ENCODE results near the gene NFU1.

NFU1 gene

DNA sequence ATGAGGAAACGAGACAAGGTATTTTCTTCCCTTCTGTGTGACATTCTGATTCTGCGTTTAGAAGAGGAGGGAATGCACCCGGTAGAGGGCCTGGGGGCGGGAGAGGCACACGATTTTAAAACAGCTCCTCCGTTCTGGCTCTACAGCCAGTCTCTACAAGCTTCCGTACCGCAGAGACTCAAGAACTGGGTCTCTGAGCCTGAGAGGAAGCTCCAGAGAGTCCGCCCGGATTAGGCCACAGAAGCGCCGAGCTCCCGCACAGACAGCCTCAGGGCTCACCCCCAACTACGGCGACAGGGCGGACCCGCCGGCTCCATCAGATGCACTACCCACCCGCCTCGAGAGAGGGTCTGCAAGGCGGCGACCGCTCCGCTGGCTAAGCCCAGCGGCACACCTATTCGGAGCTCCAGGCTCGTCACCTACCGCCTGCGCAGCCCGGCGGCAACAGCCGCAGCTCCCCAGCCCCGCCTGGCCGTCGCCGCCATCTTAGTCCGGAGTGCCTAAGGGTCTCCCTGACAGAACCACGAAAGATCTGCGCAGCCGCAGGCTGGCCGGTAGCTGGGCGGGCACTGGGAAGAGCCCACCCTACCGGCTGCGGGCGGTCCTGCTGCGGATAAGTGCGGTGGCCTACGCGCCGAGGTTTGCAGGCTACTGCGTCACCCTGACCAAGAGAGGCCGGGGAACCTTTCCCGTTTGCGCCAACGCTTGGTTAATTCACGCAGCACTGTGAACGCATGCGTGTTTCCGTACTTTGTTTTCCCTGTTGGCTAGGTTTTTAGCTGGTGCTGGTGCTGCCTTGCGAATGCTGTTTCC is at the start of gene NFU1:
Gene NFU1, minus strand, starts transcription at position 498 of the 813 bp plus-strand sequence. Its CDS starts 13 bp downstream, at position 485.
- DNase-seq: peak; percentile 71

DNA sequence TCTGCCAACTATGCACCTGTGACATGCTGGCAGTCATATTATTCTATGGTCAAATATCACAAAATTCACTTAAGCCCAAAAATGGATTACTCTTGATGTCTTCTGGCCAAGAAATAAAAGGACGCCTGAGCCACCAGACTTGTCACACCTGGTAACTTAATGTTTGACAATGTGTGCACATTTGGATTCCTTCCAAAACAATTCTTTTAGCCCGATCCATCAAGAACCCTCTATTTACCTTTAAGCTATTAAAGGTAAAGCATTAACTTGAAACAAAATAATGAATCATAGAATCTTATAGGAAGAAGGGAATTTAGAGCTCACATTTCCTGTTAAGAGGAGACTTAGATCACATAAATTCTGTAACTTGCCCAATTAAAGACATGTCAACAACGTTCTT is 46.5 kb upstream of the NFU1 start:
- DNase-seq: no peak

DNA sequence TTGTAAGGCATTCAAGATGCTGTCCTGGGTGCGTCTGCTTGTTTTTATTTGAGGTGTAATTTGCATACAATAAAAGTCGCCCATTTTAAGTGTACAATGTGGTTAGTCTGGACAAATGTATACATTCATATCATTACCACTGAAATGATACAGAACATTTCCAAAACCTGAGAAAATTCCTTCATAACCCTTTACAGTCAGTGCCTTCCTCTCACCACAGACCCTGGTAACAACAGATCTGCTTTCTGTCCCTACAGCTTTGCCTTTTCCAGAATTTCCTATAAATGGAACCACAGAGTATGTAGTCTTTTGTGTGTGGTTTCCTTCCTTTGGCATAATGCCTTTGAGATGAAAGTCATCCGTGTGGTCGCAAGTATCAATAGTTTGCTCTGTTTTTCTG is 45.8 kb upstream of the NFU1 start:
- no peak for DNase-seq

DNA sequence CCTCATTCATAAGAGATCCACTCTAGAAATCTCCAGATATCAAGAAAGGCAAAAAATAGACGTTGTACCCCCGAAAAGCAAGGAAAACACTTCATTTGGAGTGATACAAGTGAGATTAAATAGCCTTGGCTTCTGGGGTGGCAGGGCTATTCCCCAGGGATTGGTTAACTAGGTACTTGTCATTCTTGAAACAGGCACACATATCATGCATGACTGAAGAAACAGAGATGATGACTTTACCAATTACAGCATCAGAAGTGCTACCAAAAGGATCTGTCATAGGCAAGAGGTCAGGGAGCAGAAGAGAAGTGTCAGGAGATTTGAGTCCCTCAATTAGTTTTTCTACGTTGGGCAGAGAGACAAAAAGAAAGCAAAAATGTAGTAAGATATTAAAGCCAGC is 45.2 kb upstream of the NFU1 start:
- no peak for DNase-seq

DNA sequence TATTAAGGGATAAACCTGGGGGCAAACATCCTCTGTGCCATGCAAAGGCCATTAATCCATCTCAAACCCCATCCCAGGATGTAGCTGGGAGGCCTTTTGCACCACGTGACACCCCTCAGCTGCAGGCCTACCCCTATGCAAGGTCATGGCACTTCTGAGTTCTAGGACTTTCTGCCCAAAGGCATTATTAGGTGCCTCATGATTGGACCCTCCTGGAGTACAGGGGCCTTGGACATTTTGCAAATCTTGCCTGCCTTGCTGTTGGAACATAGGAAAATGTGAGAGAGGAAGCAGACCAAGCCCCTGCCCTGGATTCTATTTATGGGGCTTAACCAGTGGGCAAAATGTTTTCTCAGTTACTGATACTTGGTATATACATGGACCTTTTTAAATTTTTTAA is 44.2 kb upstream of the NFU1 start:
- DNase-seq: no peak

DNA sequence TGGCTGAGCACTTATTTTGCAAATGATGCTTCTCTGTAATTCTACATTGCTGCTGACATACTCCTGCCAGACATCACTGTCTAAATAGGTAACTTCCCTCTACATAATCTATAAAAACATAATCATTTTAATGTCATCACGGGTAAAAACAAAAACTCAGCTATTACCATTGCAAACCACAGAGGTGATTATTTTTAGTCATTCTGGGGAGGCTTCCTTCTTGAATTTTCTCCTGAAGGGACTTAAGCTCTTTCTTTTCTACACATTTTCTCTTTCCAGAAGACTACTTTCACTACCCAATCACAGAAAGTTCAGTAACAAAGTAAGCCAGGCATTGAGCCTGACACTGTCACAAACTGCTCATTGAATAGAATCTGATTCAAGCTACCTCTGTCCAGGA is 40.4 kb upstream of the NFU1 start:
- no peak for DNase-seq

DNA sequence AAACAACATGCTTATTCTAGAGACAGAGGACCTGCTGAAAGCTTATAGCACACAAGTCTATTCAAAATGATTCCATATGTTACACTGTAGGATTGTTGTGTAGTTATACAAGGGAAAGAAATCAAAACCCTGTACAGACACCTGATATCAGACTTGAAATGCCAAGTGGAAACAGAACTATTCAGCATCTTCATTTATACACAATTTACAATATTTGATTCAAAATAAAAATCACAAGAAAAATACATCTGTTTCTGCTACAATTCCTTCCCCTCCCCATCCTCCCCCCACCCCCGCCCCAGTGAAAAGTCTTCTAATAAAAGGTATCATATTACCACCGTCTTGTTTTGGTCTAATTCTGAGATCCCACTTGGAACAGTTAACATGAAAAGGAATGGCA is 37.5 kb upstream of the NFU1 start:
- no peak for DNase-seq

DNA sequence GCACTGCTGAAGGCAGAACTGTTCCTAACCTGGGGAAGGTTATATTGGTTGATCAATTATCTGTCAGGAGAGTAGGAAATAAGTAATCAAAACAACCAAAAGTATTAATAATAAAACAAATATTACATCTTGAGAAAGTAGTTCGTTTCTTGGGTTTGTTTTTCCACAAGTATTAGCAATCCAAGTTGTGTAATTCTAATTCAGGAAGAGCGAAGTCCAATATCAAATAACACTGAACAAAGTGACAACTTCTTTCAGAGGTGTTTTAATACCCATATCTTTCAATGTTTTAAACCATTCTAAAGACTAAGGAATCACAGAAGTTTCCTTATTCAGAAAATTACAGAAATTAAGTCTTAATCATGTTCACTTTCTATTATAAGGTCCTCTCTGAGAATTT is 34.6 kb upstream of the NFU1 start:
- DNase-seq: no peak

DNA sequence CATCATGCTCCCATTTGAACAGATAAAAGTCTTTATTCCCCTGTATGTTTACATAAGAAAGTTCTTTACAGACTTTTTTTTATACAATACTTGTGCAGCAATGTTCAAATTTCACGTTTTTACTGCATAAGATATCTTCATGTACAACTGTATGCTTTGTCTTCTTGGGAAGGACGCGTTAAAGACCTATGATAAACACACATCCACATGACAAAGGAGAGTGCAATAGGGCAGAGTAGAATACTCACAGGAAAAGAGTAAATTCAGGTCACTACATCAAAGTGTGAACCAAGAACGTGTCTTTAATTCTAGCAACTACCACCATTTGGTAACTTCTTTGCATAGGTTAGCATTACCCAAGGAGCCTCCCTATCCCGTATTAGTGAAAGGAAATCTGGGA is 33.7 kb upstream of the NFU1 start:
- no peak for DNase-seq

DNA sequence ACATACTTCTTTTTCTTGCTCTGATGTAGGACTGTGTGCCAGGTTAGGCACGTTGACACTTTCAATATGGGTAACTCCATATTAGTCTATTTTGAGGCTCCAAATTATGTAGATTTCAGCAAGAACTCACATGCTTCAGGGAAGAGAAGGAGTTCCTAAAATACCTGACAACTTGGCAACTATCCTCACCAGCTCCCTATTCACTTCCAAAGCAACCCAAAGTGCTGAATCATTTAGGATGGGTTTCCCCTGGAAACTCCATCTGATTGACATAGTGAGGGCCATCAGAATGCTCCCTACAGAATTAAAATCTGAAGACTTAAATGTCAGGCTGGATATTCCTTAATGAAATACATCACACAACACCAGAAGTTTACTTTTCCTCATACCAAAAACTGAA is 32.5 kb upstream of the NFU1 start:
- DNase-seq: no peak

DNA sequence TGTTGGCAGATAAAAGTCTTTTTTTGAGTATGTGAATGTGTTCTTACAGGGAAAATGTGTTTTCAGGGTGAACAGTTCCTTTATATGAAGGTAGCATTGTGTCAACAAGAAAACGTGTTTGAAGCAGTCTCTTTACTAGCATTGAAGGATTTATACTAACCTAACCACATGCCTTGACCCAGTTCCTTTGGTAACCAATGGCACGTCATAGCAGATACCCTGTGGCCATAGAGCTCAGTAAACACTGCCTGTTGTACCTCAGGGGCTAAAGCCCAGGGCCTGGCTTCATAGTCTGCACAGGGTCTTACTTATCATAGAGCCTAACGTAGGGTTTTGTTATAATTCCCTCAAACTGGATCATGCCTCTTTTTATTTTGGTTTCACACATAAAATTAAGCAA is 32.1 kb upstream of the NFU1 start:
- DNase-seq: no peak

DNA sequence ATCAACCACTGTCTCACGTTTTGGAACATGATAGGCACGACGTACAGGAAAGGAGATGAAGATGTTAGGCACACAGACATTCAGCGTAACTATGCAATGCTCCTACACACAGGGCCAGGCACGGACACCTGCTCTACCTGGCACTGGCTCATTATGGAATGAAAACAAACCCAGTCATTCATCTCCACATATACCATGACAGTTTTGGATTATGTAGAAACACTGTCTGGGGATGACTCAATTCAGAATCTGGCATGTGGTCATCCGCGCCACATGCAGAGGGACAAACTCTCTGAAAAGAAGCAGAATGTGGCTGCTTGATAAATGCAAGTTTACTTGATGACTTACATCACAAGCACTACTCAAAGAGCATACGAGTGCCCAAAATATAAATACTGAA is 29.5 kb upstream of the NFU1 start:
- no peak for DNase-seq

DNA sequence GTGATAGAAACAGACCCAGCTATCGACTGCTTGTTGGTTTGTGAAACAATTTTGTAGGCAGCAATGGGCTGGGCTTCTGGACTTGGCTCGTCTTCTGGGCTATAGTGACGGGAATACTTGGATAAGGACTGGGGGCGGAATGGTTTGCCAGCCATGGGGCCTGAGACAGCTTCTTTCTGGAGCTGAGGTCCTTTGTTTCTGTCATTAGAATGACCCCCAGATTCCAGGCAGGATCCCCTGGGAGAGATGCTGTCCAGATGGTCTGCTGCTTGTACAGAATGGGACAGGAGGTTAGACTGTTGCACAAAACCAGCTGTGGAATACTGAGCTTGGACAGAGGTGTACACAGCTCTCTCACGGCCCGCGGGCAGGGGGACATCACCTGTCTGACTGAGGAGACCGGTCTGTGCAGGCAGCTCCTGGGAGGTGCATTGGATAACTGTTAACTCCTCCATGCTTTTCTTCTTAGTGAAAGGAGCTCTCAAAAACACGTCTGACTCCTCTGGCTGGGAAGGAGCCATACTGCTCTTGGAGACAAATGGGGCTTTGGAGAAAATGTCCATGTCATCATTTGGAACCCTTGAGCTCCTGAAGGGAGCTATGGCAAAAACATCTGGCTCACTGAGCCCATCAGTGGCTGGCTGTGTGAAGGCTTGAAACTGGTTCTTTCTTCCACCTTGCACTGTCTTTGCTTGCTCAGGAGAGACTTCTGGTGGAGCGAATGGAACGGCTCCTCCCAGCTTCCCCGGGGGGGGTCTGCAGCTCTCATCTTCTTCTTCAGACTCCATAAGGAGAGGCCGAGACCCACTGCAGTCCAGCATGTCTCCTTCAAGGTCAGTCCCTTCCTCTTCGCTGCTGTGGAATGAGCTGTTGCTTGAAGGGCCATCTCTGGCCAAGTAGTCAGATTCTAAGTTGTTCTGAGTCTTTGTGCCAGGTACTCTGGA is 28.6 kb upstream of the NFU1 start:
- DNase-seq: no peak

DNA sequence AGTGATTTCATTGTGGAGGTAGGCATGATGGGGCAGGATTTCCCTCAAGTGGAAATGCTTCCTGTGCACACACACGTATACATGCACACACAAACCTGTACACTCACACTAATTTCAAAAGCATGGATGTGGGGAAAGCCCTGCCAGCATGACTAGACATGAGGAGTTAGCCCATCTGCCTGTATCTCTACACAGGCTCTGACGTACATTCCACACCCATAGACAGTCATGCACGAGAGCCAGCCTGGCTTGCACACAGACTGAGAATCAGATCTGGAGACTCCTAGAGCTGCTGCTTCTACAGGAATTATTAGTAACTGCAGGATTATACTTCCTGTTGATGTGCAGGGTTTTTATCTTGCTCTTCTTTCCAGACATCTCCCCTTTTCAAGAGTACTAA is 27.3 kb upstream of the NFU1 start:
- no peak for DNase-seq

DNA sequence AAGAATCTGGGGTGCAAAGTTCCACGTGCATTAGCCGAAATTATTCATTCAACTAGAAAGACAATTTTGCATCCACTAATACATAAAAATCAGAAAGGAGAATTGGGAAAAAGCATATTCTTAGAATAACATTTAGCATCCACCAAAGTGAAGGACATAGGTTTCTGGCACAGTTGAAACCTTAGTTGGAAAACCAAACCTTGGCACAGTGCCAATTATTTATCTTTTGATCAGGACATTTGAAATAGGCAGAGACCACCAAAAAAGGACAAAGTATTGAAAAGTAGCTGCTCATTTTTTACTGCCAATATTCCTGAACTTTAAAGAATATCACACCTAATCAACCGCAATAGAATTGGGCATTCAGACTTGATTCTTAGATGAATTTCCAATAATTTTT is 25.5 kb upstream of the NFU1 start:
- DNase-seq: no peak

DNA sequence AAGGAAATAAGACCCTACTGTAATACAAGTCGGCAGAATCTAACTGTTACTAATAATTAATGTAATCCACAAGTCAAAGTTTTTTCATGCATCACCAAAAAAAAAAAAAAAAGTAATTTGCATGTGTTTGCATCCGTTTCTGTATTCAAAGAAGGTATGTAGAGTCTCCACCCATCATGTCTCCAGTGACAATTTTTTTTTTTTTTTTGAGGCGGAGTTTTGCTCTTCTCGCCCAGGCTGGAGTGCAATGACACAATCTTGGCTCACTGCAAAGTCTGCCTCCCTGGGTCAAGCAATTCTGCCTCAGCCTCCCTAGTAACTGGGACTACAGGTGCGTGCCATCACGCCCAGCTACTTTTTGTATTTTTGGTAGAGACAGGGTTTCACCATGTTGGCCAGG is 24.2 kb upstream of the NFU1 start:
- DNase-seq: no peak

DNA sequence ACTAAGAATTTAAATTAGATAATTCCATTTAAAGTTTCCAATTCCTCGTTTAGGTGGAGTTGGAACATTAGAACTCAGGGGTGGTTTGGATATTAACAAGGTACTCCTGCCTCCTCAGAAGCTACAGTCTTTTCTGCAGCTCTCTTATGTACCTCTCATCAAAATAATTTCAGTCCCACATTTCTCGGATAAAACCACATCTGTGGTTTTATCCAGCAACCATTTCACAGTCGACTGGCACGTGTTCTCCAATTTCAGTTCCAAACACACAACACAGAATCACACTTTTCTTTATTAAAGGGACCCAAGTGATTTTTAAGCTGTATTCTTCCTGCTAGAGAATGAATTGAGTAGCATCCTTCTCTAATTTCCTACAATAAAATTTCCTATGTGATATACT is 22.7 kb upstream of the NFU1 start:
- DNase-seq: no peak

DNA sequence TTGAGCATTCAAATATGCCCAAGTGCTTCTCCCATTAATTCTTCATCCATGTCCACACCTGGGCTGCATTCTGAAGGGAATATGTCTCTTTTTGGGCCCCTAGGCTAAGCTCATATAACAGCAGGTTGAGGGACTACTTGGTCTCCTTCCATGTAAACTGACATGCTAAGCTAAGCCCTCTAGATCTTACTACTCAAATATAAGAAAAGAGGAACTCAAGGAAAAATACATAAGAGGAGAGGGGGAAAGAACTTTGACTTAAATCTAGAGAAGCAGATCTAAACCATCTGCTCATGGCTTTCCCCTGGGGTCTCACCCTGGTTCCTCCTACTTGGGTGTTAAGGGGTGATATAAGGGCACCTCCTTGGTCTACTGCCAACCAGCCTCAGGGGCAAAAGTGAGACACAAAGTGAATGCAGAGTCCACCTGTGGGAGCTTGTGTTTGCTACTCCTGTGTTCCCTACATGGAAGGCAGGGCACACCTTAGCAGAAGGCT is 19.8 kb upstream of the NFU1 start:
- no peak for DNase-seq

DNA sequence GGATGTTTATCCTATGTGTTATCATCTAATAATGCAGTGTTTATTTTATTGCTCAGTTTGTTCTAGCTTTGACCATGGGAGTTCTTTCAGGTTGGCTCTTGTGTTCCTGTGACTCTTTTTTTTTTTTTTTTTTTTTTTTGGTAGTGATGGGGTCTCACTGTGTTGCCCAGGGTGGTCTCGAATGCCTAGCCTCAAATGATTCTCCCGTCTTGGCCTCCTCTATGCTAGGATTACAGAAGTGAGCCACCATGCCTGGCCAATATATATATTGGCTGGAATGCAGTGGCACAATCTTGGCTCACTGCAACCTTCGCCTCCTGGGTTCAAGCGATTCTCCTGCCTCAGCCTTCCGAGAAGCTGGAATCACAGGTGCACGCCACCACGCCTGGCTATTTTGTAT is 18.9 kb upstream of the NFU1 start:
- no peak for DNase-seq

DNA sequence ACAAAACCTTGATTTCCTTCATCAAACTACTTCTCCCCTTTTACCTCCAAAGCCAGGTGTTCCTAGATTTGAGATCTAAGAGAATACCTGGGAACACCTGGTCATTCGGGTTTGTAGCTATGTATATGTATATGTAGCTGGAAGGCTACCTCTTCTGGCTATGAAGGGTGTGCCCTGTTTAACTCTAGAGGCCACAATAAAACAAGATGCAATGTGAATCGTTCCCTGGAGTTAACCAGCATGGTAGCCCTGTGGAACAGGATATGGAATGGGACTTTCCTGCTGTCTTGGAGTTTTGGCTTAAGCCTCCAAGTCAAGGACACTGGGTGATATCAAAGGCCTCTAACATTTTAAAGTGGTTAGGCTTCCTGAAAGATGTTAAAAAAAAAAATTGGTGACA is 17.7 kb upstream of the NFU1 start:
- DNase-seq: no peak

DNA sequence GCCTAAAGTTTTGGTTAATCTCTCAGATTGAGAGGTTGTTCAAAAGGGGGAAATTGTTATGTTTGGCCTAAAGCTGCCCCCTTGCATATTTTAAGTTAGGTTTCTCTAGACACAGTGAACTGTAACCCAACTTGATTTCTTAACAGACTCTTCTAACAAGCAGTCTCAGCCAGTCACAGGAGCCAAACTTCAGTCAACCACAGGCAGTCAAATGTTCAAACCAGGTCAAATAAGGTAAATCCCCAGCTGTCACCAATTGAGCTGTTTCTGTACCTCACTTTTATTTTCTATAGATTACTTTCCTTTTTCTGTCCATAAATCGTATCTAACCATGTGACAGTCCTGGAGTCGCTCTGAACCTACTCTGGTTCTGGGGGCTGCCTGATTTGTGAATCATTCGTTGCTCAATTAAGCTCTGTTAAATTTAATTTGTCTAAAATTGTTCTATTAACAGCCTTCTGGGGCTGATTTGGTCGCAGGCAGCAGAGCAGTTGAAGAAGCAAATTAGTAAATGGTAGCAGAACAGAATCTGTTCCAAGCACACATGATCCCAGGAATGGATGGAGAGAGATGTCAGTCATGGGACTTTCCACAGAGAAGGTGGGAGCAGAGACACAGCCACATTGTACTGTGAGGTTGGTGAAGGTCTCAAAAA is 16.4 kb upstream of the NFU1 start:
- no peak for DNase-seq

DNA sequence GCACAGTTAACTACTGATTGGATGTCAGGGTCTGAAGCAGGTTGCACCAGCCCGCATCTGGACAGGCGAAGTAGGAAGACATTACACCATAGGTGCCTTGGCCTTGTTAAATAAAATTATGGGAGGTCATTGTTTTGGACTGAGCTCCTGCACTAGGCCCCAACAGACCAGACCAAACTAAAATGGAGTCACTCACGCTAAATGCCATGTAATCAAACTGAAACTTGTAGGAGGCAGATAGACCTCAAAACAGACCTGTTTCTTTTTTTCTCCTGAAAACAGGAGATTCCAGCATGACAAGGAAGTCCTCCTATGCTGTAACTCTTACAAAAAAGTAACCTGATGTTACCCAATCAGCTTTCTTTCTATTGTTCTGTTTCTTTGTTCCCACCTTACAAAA is 15.5 kb upstream of the NFU1 start:
- DNase-seq: no peak

DNA sequence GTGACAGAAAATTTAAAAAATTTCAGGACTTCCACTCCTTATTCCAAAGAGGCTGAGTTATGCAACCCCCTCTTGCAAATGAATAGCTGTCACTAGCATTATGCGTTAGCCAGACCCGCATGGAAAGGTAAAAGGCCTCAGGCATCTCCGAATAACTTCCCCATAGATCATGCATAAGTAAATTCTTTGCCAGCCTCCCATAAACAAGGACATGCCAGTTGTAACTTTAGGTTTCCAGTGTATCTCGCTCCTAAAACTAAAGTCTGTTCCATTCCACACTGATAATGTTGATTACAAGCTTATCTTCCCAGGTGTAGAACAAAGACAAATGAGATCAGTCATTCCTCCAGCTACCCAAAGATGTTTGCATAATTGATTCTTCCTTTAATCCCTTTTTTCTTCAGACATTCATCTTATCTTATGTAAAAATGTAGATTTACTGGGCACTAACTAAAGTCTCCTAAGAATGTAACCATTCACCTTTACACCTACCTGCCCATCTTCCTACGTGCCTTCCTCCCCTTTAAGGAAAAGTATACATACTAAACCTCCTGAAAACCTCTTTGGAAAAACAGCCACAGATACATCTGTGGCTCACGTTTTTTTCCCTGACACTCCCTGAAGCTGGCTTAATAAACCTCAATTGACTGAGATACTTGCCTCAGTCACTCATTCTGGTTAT is 13.6 kb upstream of the NFU1 start:
- DNase-seq: no peak
